ENCODE results near the gene ENOSF1.

DNA sequence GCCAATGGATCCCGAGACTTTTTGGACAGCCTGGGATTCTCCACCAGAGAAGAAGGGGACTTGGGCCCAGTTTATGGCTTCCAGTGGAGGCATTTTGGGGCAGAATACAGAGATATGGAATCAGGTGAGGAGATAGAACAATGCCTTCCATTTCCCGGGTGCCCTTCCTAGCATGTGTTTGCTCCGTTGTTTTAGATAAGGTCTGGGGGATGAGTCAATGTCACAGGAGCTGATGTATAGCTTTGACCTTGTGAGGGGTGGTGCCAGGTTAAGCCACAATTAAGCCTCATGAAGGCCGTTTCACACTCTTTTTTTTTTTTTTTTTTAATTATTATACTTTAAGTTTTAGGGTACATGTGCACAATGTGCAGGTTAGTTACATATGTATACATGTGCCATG lies 50.2 kb downstream of the ENOSF1 start:
- TF ChIP-seq, protein P1, sequence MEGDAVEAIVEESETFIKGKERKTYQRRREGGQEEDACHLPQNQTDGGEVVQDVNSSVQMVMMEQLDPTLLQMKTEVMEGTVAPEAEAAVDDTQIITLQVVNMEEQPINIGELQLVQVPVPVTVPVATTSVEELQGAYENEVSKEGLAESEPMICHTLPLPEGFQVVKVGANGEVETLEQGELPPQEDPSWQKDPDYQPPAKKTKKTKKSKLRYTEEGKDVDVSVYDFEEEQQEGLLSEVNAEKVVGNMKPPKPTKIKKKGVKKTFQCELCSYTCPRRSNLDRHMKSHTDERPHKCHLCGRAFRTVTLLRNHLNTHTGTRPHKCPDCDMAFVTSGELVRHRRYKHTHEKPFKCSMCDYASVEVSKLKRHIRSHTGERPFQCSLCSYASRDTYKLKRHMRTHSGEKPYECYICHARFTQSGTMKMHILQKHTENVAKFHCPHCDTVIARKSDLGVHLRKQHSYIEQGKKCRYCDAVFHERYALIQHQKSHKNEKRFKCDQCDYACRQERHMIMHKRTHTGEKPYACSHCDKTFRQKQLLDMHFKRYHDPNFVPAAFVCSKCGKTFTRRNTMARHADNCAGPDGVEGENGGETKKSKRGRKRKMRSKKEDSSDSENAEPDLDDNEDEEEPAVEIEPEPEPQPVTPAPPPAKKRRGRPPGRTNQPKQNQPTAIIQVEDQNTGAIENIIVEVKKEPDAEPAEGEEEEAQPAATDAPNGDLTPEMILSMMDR (IDR thresholded peaks at IDR 0.05) = no peak
- TF ChIP-seq POLR2A (IDR thresholded peaks at IDR 0.05) = no peak
